HepG2 (cell line): ENCODE results near the gene VEGFB. TPM values are rescaled to one million over a fixed set of nuclear protein-coding genes. Genes with fewer than 3 reads are reported as not detected.

Experiments used
- ATF5 ChIP-seq: sonication (generic); formaldehyde crosslinking; IDR thresholded peaks from 2 replicates; pipeline ENCODE4 v1.4.0; 2020; ENCODE audit warnings: mild to moderate bottlenecking, low read depth, missing genetic modification reagents
- CREB1 ChIP-seq, 2 experiments: fragments of 450-650 bp in 1 of 2; IDR thresholded peaks; 2 replicates each; pipeline ENCODE4 v1.6.1; 2016 to 2017; ENCODE audit warnings: control low read depth in 1 of 2, mild to moderate bottlenecking in 1 of 2, missing compliant biosample characterization in 1 of 2, missing genetic modification characterization in 1 of 2
- FLYWCH1 ChIP-seq: sonication (generic); formaldehyde crosslinking; IDR thresholded peaks from 2 replicates; pipeline ENCODE4 v1.8.1; 2023; ENCODE audit warnings: mild to moderate bottlenecking, missing genetic modification reagents
- FOXA1 ChIP-seq, 2 experiments: fragments of 450-650 bp in 1 of 2; sonication (generic) in 1 of 2; formaldehyde crosslinking in 1 of 2; IDR thresholded peaks; 2 replicates each; pipeline versions ENCODE4 v1.4.0 to v1.6.1; 2016 to 2020; ENCODE audit warnings: missing genetic modification reagents in 1 of 2
- FOXO1 ChIP-seq: sonication (generic); formaldehyde crosslinking; IDR thresholded peaks from 2 replicates; pipeline ENCODE4 v1.4.0; 2020; ENCODE audit warnings: missing genetic modification reagents
- GABPA ChIP-seq, 2 experiments: IDR thresholded peaks; 2 replicates each; pipeline ENCODE4 v1.6.1; 2011 to 2016; ENCODE audit warnings: low read depth in 2 of 2, low read length in 1 of 2, missing biosample characterization in 1 of 2, missing genetic modification characterization in 1 of 2
- HMGA1 ChIP-seq: sonication (generic); formaldehyde crosslinking; conservative IDR thresholded peaks from 2 replicates; pipeline ENCODE4 v1.4.0; 2020; ENCODE audit warnings: missing genetic modification reagents
- ISX ChIP-seq: sonication (generic); formaldehyde crosslinking; conservative IDR thresholded peaks from 2 replicates; pipeline ENCODE4 v1.5.0; 2020; ENCODE audit warnings: missing genetic modification reagents
- KDM5B ChIP-seq: sonication (generic); formaldehyde crosslinking; IDR thresholded peaks from 2 replicates; pipeline ENCODE4 v1.4.0; 2020; ENCODE audit warnings: missing genetic modification reagents, mild to moderate bottlenecking, borderline replicate concordance
- KMT2B ChIP-seq: IDR thresholded peaks from 2 replicates; pipeline ENCODE4 v1.6.1; 2016; ENCODE audit warnings: missing genetic modification reagents, missing compliant biosample characterization
- LCORL ChIP-seq, 2 experiments: fragments of 450-650 bp in 1 of 2; sonication (generic) in 1 of 2; formaldehyde crosslinking in 1 of 2; IDR thresholded peaks; 2 replicates each; pipeline versions ENCODE4 v1.5.0 to v1.6.1; 2017 to 2020; ENCODE audit warnings: antibody characterized with exemption in 1 of 2, missing genetic modification reagents in 1 of 2
- MEIS2 ChIP-seq: sonication (generic); formaldehyde crosslinking; IDR thresholded peaks from 2 replicates; pipeline ENCODE4 v1.9.0; 2021; ENCODE audit warnings: mild to moderate bottlenecking, missing genetic modification reagents
- NFE2L2 ChIP-seq: fragments of 150-350 bp; IDR thresholded peaks from 2 replicates; pipeline ENCODE4 v1.6.1; 2014; ENCODE audit warnings: low read length
- NR2F1 ChIP-seq, 2 experiments: fragments of 450-650 bp in 1 of 2; formaldehyde crosslinking in 1 of 2; IDR thresholded peaks; 2 replicates each; pipeline versions ENCODE4 v1.5.0 to v1.6.1; 2016 to 2020; ENCODE audit warnings: mild to moderate bottlenecking in 1 of 2, missing compliant biosample characterization in 1 of 2, missing genetic modification reagents in 1 of 2, moderate library complexity in 1 of 2
- POLR2AphosphoS5 ChIP-seq: IDR thresholded peaks from 2 replicates; pipeline ENCODE4 v1.6.1; 2012; ENCODE audit warnings: low read depth, low read length
- RBFOX2 ChIP-seq: fragments of 200-400 bp; formaldehyde crosslinking; IDR thresholded peaks from 2 replicates; pipeline ENCODE4 v1.6.1; 2017; ENCODE audit warnings: low read depth, mild to moderate bottlenecking, low read length
- RFX3 ChIP-seq: IDR thresholded peaks from 2 replicates; pipeline ENCODE4 v1.6.1; 2016; ENCODE audit warnings: missing biosample characterization, missing genetic modification reagents
- SALL2 ChIP-seq: sonication (generic); formaldehyde crosslinking; IDR thresholded peaks from 2 replicates; pipeline ENCODE4 v1.8.1; 2023; ENCODE audit warnings: mild to moderate bottlenecking, missing genetic modification reagents, inconsistent platforms
- SP5 ChIP-seq: IDR thresholded peaks from 2 replicates; pipeline ENCODE4 v1.6.1; 2016; ENCODE audit warnings: low read depth, borderline replicate concordance
- ZBTB25 ChIP-seq: IDR thresholded peaks from 2 replicates; pipeline ENCODE4 v1.6.1; 2018; ENCODE audit warnings: missing genetic modification reagents
- ZBTB8A ChIP-seq: sonication (generic); formaldehyde crosslinking; IDR thresholded peaks from 2 replicates; pipeline ENCODE4 v1.4.0; 2020; ENCODE audit warnings: mild to moderate bottlenecking, low read depth, missing genetic modification reagents, borderline replicate concordance
- ZKSCAN5 ChIP-seq: sonication (generic); formaldehyde crosslinking; IDR thresholded peaks from 2 replicates; pipeline ENCODE4 v1.5.1; 2020; ENCODE audit warnings: mild to moderate bottlenecking, missing genetic modification reagents
- ZMYM4 ChIP-seq: sonication (generic); formaldehyde crosslinking; IDR thresholded peaks from 2 replicates; pipeline ENCODE4 v1.8.1; 2023; ENCODE audit warnings: mild to moderate bottlenecking, missing genetic modification reagents
- ZNF263 ChIP-seq: sonication (generic); formaldehyde crosslinking; IDR thresholded peaks from 2 replicates; pipeline ENCODE4 v1.4.0; 2020; ENCODE audit warnings: missing genetic modification reagents
- ZNF343 ChIP-seq: sonication (generic); formaldehyde crosslinking; IDR thresholded peaks from 2 replicates; pipeline ENCODE4 v1.4.0; 2020; ENCODE audit warnings: mild to moderate bottlenecking, missing genetic modification reagents
- ZNF501 ChIP-seq: sonication (generic); formaldehyde crosslinking; IDR thresholded peaks from 2 replicates; pipeline ENCODE4 v1.5.1; 2020; ENCODE audit warnings: mild to moderate bottlenecking, moderate library complexity, missing genetic modification reagents
- ZNF510 ChIP-seq: sonication (generic); formaldehyde crosslinking; IDR thresholded peaks from 2 replicates; pipeline ENCODE4 v1.4.0; 2020; ENCODE audit warnings: low read depth, mild to moderate bottlenecking, missing genetic modification reagents
- ZNF550 ChIP-seq: sonication (generic); formaldehyde crosslinking; IDR thresholded peaks from 2 replicates; pipeline ENCODE4 v1.4.0; 2020; ENCODE audit warnings: mild to moderate bottlenecking, missing genetic modification reagents, borderline replicate concordance
- ZNF619 ChIP-seq: sonication (generic); formaldehyde crosslinking; IDR thresholded peaks from 2 replicates; pipeline ENCODE4 v1.4.0; 2020; ENCODE audit warnings: mild to moderate bottlenecking, missing genetic modification reagents
- ZNF782 ChIP-seq: sonication (generic); formaldehyde crosslinking; IDR thresholded peaks from 2 replicates; pipeline ENCODE4 v1.4.0; 2020; ENCODE audit warnings: missing genetic modification reagents, mild to moderate bottlenecking, borderline replicate concordance
- ZNF850 ChIP-seq: sonication (generic); formaldehyde crosslinking; conservative IDR thresholded peaks from 2 replicates; pipeline ENCODE4 v1.9.0; 2021; ENCODE audit warnings: mild to moderate bottlenecking, missing genetic modification reagents
- ZSCAN12 ChIP-seq: sonication (generic); formaldehyde crosslinking; IDR thresholded peaks from 2 replicates; pipeline ENCODE4 v1.9.0; 2021; ENCODE audit warnings: mild to moderate bottlenecking, missing genetic modification reagents
- polyA plus RNA-seq, 8 experiments: library from polyadenylated mRNA; depleted of rRNA in 3 of 8; stranded (reverse) in 7 of 8; unstranded in 1 of 8; fragments of >200 nt; fragmentation: Illumina TruSeq in 4 of 8; extraction: Trizol in 4 of 8; gene quantifications; 2 replicates each; pipeline versions ENCODE4 v1.2.1 to v1.2.3, GENCODE V29; 2011 to 2016; ENCODE audit warnings: low read depth in 4 of 8, missing spikeins in 1 of 8, mixed read lengths in 1 of 8; ENCODE audit not compliant: insufficient read depth in 1 of 8
- total RNA-seq, 5 experiments: library from RNA; depleted of rRNA; stranded (reverse); fragments of >200 nt; fragmentation: Illumina TruSeq; extraction: Trizol; gene quantifications; 2 replicates each; pipeline ENCODE4 v1.2.3, GENCODE V29; 2016; ENCODE audit warnings: low read depth in 1 of 5

Gene VEGFB
- total and polyA plus RNA-seq, 2 of the 13 experiments (the other 11 are each of a cell fraction or from before 2014, with no cell fraction given): 9.0 to 11.3 TPM

- TF ChIP-seq ZBTB8A (CRISPR knock-in tag) (no peak), ISX (CRISPR knock-in tag) (no peak), FOXO1 (no peak), LCORL (IDR thresholded peaks at IDR 0.05) (no peak), LCORL (CRISPR knock-in tag; IDR thresholded peaks at IDR 0.05) (0 out of 2 replicates have a peak, but pooled peaks have one; percentile 21), ZNF343 (CRISPR knock-in tag) (no peak), CREB1 (IDR thresholded peaks at IDR 0.05) (no peak), CREB1 (CRISPR knock-in tag; IDR thresholded peaks at IDR 0.05) (no peak), KDM5B (CRISPR knock-in tag) (peak; percentile 41; the same call in 1 of the 2 replicates), ZNF619 (CRISPR knock-in tag) (no peak), FLYWCH1 (CRISPR knock-in tag) (0 out of 2 replicates have a peak, but pooled peaks have one; percentile 20), GABPA (IDR thresholded peaks at IDR 0.05; ENCODE audit: low read depth, low read length) (no peak), GABPA (CRISPR knock-in tag; IDR thresholded peaks at IDR 0.05; ENCODE audit: low read depth) (no peak), SALL2 (CRISPR knock-in tag) (no peak), ZNF263 (CRISPR knock-in tag) (no peak), ZSCAN12 (CRISPR knock-in tag) (no peak), MEIS2 (no peak), ZKSCAN5 (no peak), ZBTB25 (CRISPR knock-in tag) (no peak), KMT2B (CRISPR knock-in tag) (no peak), ZNF501 (no peak), ZNF850 (CRISPR knock-in tag) (no peak), POLR2AphosphoS5 (0 out of 2 replicates have a peak, but pooled peaks have one; percentile 23), FOXA1 (IDR thresholded peaks at IDR 0.05) (no peak), FOXA1 (CRISPR knock-in tag; IDR thresholded peaks at IDR 0.05) (no peak), ZNF510 (CRISPR knock-in tag) (no peak), RFX3 (CRISPR knock-in tag) (no peak), RBFOX2 (peak; percentile 60), NR2F1 (CRISPR knock-in tag; IDR thresholded peaks at IDR 0.05) (no peak), ATF5 (no peak), ZNF550 (CRISPR knock-in tag) (no peak), ZMYM4 (no peak), ZNF782 (CRISPR knock-in tag) (no peak), HMGA1 (CRISPR knock-in tag) (no peak), SP5 (CRISPR knock-in tag) (no peak), NFE2L2 (no peak)
Measured at GRCh38 chr11:64251016-64251752, 16.8 kb downstream of the VEGFB start, which contains the start of gene PLCB3 (continued).
